SK-N-MC (cell line): ENCODE measurements around the gene KCNAB3.

Experiments used
- DNase-seq: peaks from one replicate; pipeline ENCODE4 v3.0.0-alpha.2; 2011; ENCODE audit warnings: low read depth, low spot score
- H3K27ac ChIP-seq: fragments of 200-600 bp; sonication (generic); 2 replicates; pipeline ENCODE4 v1.5.1; 2016; ENCODE audit warnings: mixed run types
- H3K36me3 ChIP-seq: fragments of 200-600 bp; sonication (generic); 2 replicates; pipeline ENCODE4 v1.6.1; 2017; ENCODE audit warnings: antibody characterized with exemption, low read length, mixed read lengths; ENCODE audit not compliant: insufficient read depth
- H3K4me3 ChIP-seq: fragments of 200-600 bp; sonication (generic); 2 replicates; pipeline ENCODE4 v1.5.1; 2016
- H3K9ac ChIP-seq: fragments of 200-600 bp; sonication (generic); 2 replicates; pipeline ENCODE4 v1.8.0; 2017; ENCODE audit warnings: mixed run types, mixed read lengths; ENCODE audit not compliant: insufficient read length
- H3K9me3 ChIP-seq: fragments of 200-600 bp; sonication (generic); 2 replicates; pipeline ENCODE4 v1.6.1; 2017; ENCODE audit warnings: low read depth, mild to moderate bottlenecking, antibody characterized with exemption, low read length, moderate library complexity, mixed read lengths
- EZH2 ChIP-seq: fragments of 200-600 bp; sonication (generic); IDR thresholded peaks from one replicate; pipeline ENCODE4 v1.6.1; 2017; ENCODE audit warnings: antibody characterized with exemption
- FOXP2 ChIP-seq: optimal IDR thresholded peaks from 2 replicates; pipeline ENCODE3; 2011; ENCODE audit warnings: mild to moderate bottlenecking, moderate library complexity; ENCODE audit not compliant: insufficient read depth; ENCODE audit errors: extremely low read length, control extremely low read depth
- POLR2AphosphoS5 ChIP-seq: IDR thresholded peaks from 2 replicates; pipeline ENCODE4 v1.6.1; 2012; ENCODE audit warnings: mild to moderate bottlenecking, low read depth, low read length, borderline replicate concordance

The KCNAB3 gene

DNA sequence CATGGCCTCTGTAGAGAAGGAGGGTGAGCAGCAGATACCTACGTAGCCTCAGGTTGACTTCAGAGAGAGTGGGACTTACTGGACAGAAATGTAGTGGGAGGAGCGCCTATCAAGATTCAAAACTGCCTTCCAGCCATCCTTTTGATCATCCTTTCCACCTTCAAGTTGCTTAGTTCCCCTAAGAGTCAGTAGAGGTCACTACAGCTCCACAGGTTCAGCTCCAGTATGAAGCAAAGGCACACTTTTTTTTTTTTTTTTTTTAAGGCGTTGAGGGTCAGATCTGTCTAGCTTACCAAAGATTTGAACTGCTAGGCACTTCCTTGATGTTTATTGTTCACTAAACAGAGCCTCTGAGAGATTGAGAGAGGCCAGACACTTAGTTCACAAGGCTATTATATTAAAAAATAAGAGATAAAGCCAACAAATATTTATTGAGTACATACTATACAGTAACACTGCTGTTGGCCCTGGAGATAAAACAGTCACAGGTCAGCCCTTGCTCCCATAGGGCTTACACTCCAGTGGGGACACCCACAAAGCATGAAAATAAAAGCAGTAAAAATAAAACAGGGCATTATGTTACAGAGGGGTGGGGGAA is 16.6 kb downstream of the KCNAB3 start:
- no peak for TF ChIP-seq EZH2
- no peak for TF ChIP-seq FOXP2
- no peak for TF ChIP-seq POLR2AphosphoS5
- Histone ChIP-seq H3K4me3 (no peak overlapping the region), H3K27ac (peak overlapping the region; percentile 55), H3K36me3 (peaks cover 46% of the 10 kb centered on the region), H3K9me3 (no peaks in the 10 kb centered on the region), H3K9ac (no peak overlapping the region)
- DNase-seq, result no peak

DNA sequence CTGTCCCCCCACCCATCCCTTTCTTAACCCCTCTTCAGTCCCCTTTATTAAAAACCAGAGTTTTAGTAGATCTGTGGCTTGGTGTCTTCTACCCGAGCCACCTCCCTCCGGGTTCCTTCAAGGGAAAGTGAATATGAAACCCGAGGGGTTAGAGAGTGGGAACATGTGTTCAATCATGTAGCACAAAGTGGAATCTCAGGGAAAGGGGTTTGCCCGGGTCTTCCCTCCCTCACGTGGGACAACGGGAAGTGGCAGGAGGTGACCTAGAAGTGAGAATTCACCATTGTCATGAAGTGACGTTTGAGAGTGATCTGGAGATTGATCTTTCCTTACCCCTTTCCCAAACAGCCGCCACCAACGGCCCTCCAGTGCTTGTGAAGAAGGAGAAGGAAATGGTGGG is 18.5 kb downstream of the KCNAB3 start:
- no peak overlapping the region for H3K4me3 ChIP-seq
- H3K36me3 ChIP-seq, result peaks cover 65% of the 10 kb centered on the region
- H3K9me3 ChIP-seq, result no peaks in the 10 kb centered on the region
- no peak for TF ChIP-seq FOXP2
- DNase-seq, result no peak
- H3K9ac ChIP-seq, result no peak overlapping the region
- H3K27ac ChIP-seq, result no peak overlapping the region

DNA sequence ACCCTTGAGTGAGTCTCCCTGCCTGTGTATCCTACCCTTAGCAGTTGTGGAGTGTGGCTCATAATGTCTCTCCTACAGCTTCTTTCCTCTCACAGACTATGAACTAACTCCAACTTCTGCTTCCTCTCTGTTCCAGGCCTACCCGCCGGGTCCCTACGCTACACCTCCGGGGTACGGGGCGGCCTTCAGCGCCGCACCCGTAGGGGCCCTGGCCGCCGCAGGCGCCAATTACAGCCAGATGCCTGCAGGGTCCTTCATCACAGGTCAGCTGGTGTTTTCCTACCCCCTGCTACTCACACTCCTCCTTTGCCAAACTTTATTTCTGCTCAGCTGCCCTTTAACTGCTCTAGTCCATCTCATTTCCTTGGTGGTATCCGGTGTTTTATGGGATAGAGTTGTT is 18.9 kb downstream of the KCNAB3 start:
- DNase-seq, result no peak
- no peak overlapping the region for H3K9ac ChIP-seq
- TF ChIP-seq POLR2AphosphoS5 (no peak), EZH2 (no peak), FOXP2 (no peak)
- H3K4me3 ChIP-seq, result no peak overlapping the region
- no peak overlapping the region for H3K27ac ChIP-seq
- H3K36me3 ChIP-seq, result peaks cover 69% of the 10 kb centered on the region
- no peaks in the 10 kb centered on the region for H3K9me3 ChIP-seq

DNA sequence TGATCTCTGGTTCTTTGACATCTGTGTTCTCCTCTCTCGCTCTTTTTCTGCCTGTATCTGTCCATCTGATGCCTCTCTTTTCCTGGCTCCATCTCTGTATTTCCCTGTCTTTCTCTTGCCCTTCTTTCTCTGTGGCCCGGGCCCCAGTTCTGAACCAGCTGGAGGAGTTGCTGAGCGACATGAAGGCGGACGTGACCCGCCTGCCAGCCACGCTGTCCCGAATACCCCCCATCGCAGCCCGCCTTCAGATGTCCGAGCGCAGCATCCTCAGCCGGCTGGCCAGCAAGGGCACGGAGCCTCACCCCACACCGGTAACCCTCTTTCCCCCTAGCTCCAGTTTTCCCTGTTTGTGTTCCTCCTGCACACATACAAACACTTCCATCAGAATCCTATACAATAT is 19.4 kb downstream of the KCNAB3 start:
- peaks cover 73% of the 10 kb centered on the region for H3K36me3 ChIP-seq
- DNase-seq, result no peak

DNA sequence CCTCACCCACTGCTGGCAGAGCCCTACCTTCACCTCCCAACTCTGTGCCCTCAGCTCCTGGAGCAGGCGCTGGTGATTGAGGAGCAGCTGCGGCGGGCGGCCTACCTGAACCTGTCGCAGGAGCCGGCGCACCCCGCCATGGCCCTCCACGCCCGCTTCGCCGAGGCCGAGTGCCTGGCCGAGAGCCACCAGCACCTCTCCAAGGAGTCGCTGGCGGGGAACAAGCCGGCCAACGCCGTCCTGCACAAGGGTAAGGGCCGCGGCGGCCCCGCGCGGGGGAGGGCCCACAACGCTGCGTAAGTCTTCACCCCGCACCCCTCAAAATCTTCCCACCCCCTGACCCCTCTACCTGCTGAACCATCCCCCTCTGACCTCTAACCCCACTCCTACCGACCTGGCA is 20.6 kb downstream of the KCNAB3 start:
- Histone ChIP-seq H3K27ac (no peak overlapping the region), H3K9ac (no peak overlapping the region), H3K36me3 (peaks cover 85% of the 10 kb centered on the region), H3K4me3 (no peak overlapping the region), H3K9me3 (no peaks in the 10 kb centered on the region)
- TF ChIP-seq POLR2AphosphoS5 (no peak), EZH2 (no peak), FOXP2 (no peak)
- DNase-seq, result no peak

More for the DNA sequence above, 19.4 kb downstream of the KCNAB3 start:
- Histone ChIP-seq H3K9me3 (no peaks in the 10 kb centered on the region), H3K27ac (no peak overlapping the region), H3K9ac (no peak overlapping the region), H3K4me3 (no peak overlapping the region)
- TF ChIP-seq POLR2AphosphoS5 (no peak), FOXP2 (no peak), EZH2 (no peak)

DNA sequence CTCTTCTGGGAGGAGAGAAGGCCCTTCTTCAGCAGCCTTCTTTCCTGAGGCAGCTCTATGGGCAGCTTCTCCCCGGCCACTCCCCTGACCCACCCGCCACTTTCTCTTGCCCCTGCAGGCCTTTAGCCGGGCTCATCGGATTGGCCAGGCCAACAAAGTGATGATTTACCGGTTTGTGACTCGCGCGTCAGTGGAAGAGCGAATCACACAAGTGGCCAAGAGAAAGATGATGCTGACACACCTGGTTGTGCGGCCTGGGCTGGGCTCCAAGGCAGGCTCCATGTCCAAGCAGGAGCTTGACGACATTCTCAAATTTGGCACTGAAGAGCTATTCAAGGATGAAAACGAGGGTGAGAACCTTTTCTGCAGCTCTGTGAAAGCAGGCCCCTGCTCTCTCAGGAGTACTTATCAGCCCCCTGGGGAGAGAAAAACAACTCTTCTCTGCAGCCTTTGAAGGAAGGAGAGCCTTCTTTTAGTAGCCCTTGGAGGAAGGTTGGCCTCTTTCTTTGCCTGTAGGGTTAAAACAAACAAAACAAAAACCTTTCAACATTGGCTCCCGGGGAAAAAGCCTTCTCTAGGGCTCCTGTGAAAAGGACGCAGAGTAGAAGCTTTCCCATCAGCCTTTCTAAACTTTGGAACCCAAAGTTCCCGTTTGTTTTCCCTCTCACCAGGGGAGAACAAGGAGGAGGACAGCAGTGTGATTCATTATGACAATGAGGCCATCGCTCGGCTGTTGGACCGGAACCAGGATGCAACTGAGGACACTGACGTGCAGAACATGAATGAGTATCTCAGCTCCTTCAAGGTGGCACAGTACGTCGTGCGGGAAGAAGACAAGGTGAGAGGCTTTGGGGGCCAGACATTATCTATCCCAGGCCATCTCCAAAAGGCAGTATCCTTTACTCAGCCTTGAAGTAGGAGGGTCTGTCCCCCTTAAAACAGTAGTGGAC is 26.2 kb downstream of the KCNAB3 start:
- no peak for DNase-seq
- Histone ChIP-seq H3K4me3 (no peak overlapping the region), H3K27ac (no peak overlapping the region), H3K36me3 (peaks cover 99% of the 10 kb centered on the region), H3K9ac (no peak overlapping the region), H3K9me3 (no peaks in the 10 kb centered on the region)
- TF ChIP-seq POLR2AphosphoS5 (no peak), EZH2 (no peak), FOXP2 (no peak)

GRCh38 chr17:7897773-7898172 is 31.9 kb downstream of the KCNAB3 start:
- H3K4me3 ChIP-seq, result no peak overlapping the region
- H3K9me3 ChIP-seq, result no peaks in the 10 kb centered on the region
- no peak overlapping the region for H3K27ac ChIP-seq
- TF ChIP-seq POLR2AphosphoS5 (no peak), FOXP2 (no peak), EZH2 (no peak)
- no peak overlapping the region for H3K9ac ChIP-seq
- peaks cover 95% of the 10 kb centered on the region for H3K36me3 ChIP-seq
- no peak for DNase-seq

- TF ChIP-seq FOXP2 (no peak), EZH2 (no peak), POLR2AphosphoS5 (no peak)
- Histone ChIP-seq H3K36me3 (peaks cover 93% of the 10 kb centered on the region), H3K27ac (no peak overlapping the region), H3K9ac (no peak overlapping the region), H3K9me3 (no peaks in the 10 kb centered on the region), H3K4me3 (no peak overlapping the region)
- no peak for DNase-seq
These were observed 32.6 kb downstream of the KCNAB3 start for GRCh38 chr17:7897090-7897489.

- Histone ChIP-seq H3K9ac (no peak overlapping the region), H3K27ac (no peak overlapping the region), H3K9me3 (no peaks in the 10 kb centered on the region), H3K36me3 (peaks cover 93% of the 10 kb centered on the region), H3K4me3 (no peak overlapping the region)
- no peak for TF ChIP-seq POLR2AphosphoS5
- no peak for TF ChIP-seq FOXP2
- TF ChIP-seq EZH2, result no peak
- no peak for DNase-seq
These were observed 34.8 kb downstream of the KCNAB3 start for GRCh38 chr17:7894866-7895265.
